NCI-H128 (cell line): ENCODE results near the gene TNFRSF4.

Experiments
- DNase-seq: peaks from one replicate; lab custom pipeline; 2025; ENCODE audit not compliant: unreplicated experiment; lab: John Stamatoyannopoulos, UW

Gene TNFRSF4

GRCh38 chr1:1234180-1234808, 20.3 kb upstream of the TNFRSF4 start:
- DNase-seq, result no peak

DNA sequence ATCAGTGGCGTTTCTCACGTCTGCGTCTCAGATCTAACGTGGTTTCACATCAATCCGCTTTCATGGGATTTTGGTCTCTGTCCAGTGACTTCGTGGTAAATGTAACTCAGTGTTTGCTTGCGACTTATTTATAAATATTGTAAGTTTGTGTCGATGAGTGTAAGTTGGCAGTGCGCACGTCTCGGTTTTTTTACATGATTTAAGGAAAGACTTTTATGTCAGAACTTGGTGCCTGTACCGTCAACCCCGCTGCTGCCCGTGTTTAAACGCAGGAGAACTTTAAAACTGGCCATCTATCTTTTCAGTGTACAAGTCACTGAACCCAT, 19.6 kb upstream of the TNFRSF4 start:
- DNase-seq, result no peak

DNA sequence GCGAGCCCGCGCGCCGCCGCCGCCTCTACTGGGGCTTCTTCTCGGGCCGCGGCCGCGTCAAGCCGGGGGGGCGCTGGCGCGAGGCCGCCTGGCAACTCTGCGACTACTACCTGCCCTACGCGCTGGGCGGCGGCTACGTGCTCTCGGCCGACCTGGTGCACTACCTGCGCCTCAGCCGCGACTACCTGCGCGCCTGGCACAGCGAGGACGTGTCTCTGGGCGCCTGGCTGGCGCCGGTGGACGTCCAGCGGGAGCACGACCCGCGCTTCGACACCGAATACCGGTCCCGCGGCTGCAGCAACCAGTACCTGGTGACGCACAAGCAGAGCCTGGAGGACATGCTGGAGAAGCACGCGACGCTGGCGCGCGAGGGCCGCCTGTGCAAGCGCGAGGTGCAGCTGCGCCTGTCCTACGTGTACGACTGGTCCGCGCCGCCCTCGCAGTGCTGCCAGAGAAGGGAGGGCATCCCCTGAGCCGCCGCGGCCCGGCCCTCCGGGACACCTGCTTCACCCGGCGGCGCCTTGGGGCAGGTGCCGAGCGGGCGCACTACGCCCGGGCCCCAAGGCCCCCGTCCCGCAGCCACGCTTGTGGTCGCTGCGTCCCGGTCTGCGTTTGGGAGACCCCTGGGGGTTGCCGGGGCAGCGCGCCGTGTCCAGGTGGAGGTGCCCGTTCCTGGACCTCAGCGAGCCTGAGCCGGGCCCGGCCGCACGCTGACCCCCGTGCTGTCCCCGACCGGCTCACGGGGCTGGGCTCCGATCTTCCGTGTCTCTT, 19.0 kb upstream of the TNFRSF4 start:
- no peak for DNase-seq

GRCh38 chr1:1232208-1232795, 18.3 kb upstream of the TNFRSF4 start, which contains the start of gene B3GALT6:
Gene B3GALT6, plus strand, starts transcription at chr1:1232237. Its CDS starts 42 bp downstream, at chr1:1232279.
- no peak for DNase-seq

DNA sequence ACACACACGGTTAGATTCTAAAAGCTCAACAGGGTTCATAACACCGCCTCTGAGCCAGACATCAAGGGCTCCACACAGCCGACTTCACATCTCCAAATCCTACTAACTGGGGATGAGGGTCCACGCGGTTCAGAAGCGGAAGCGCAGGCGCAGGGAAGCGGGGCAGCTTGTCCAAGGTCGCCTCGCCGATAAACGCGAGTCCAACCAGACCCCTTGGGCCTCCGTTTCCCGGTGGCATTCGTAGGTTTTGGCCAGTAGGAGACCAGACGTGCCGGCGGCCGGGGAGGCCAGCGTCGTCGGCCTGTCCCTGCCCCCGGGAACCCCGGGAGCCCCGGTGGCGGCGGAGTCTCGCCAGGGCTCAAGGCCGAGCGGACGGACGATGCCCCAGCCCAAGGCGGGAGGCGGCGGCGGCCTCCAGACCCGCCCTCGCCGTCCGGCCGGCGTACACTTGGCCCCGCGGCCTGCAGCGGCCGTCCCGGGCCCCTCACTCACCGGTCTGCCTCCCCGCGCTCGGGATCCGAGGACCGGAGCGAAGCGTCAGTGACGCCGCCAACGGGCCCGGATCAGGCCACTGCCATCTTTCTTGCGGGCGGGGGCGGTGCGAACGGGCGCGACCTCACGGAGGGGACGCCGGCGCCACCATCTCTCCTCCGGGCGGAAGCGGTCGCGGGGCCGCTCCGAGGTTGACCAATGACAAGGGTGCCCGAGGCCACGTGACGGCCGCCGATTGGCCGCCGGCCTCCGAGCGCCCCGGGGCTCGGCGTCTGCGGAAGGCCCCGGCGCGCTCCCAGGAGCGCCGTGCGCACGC, 17.7 kb upstream of the TNFRSF4 start, which contains the start of gene SDF4:
TSS of gene SDF4 (minus strand) at position 602 of the 808 bp plus-strand sequence. CDS start 3,229 bp downstream, outside the sequence.
- DNase-seq, result peak; percentile 97

GRCh38 chr1:1230656-1231399, 16.9 kb upstream of the TNFRSF4 start:
- DNase-seq, result no peak

GRCh38 chr1:1229770-1230169, 15.8 kb upstream of the TNFRSF4 start:
- no peak for DNase-seq

GRCh38 chr1:1228596-1229321, 14.8 kb upstream of the TNFRSF4 start:
- no peak for DNase-seq

DNA sequence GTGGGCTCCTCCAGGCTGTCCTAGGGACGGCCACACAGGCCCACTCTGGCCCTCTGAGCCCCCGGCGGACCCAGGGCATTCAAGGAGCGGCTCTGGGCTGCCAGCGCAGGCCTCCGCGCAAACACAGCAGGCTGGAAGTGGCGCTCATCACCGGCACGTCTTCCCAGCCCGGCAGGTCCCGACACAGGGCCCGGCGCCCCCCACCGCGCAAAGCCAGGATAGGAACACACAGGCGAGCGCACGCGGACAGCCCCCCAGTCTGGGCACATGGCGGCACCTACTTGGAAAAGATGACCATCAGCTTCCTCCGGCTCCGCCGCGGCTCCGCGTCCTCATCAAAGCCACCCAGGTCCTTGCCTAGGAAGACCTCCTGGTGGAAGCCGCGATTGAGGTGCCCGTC, 14.2 kb upstream of the TNFRSF4 start:
- DNase-seq, result no peak

DNA sequence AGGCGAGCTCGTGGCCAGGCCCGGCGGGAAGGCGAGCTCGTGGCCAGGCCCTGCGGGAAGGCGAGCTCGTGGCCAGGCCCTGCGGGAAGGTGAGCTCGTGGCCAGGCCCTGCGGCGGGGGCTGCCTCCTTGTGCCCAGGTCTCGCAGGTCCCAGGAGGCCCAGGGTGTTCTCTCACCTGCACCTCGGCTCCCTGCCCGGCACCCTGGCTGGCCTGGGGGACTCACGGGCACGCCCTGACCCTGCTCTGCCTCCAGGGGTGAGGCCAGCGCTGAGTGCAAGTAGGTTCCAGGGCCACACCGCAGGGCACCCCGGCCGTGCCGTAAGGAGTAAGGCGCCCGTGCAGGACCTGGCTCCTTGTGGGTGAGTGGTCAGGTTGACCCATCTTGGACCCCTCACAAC, 13.4 kb upstream of the TNFRSF4 start:
- DNase-seq, result no peak

- no peak for DNase-seq
These were observed 12.8 kb upstream of the TNFRSF4 start for GRCh38 chr1:1226566-1227362.

- DNase-seq, result no peak
These were observed 12.0 kb upstream of the TNFRSF4 start for GRCh38 chr1:1225913-1226312.

- no peak for DNase-seq
These were observed 11.4 kb upstream of the TNFRSF4 start for GRCh38 chr1:1225238-1225845.

- no peak for DNase-seq
These were observed 9.9 kb upstream of the TNFRSF4 start for GRCh38 chr1:1223891-1224290.

DNA sequence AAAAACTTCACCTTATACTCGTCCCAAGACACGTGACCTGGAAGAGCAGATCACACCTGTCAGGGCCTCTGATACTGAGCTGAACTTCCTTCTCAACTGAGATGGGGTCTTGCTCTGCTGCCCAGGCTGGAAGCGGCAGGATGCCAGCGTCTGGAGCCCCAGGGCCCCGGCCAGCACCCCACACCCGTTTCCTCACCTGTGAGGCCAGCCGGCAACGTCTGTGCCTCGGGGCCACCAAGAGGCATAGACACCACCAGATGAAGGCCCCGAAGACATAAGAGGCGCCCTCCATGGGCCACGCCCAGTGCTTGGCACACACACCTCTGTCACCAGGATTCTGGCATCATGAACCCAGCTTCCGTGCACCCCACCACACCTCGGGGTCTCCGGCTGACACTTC, 9.4 kb upstream of the TNFRSF4 start:
- DNase-seq, result no peak

- DNase-seq, result no peak
These were observed 8.7 kb upstream of the TNFRSF4 start for GRCh38 chr1:1222575-1223225.

DNA sequence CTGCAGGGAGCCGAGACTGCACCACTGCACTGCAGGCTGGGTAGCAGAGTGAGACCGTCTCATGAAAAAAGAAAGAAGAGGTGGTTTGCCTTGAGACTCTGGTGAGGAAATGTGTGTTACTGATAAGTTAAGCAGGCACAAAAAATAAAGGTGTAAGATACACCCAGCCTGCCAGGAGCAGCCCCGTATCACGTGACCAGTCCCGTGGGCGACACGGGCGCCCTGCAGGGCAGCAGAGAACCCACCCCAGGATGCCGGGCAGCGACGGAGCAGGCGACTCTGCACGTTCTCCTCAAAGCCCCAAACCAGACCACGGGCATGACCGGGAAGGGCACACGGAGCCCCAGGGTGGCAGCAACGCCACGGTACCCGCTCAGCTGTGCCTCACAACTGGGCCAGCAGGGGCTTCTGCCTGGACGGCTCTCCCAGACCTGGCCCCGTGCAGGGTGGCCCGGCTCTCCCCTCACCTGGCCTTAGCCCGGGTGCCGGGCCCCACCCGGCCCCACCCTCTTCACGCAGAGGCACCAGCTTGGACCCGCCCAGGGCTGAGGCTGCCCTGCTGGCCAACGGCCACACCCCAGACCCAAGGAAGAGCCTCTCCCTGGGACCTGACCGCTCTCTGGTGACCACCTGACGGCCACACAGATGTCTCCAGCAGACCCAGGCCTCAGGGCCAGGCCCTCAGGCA, 8.1 kb upstream of the TNFRSF4 start:
- no peak for DNase-seq

- DNase-seq, result no peak
These were observed 6.2 kb upstream of the TNFRSF4 start for GRCh38 chr1:1220197-1220596.
